ENCODE data around the gene CFAP54.

DNA sequence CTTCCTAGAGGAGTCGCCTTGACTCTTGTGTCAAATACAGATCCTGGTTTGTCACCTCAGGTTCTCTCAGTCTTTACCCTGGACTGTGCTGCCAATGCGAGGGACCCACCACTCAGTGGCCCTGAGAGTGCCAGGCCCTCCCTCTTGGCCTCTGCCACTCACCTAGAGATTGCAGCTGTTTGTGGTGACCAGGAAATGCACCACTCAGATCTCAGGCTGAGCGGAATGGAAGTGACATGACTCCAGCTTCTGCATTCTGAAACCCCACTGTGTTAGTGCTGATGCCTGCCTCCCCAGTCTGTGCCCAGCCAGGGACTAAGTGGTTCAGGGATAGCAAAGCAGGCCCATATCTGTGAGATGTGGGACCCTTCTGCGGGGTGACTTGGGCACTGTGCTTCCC lies 389.9 kb downstream of the CFAP54 start:
- TF ChIP-seq SMAD4 (CRISPR knock-in tag; IDR thresholded peaks at IDR 0.05): no peak
- TF ChIP-seq, protein P1, sequence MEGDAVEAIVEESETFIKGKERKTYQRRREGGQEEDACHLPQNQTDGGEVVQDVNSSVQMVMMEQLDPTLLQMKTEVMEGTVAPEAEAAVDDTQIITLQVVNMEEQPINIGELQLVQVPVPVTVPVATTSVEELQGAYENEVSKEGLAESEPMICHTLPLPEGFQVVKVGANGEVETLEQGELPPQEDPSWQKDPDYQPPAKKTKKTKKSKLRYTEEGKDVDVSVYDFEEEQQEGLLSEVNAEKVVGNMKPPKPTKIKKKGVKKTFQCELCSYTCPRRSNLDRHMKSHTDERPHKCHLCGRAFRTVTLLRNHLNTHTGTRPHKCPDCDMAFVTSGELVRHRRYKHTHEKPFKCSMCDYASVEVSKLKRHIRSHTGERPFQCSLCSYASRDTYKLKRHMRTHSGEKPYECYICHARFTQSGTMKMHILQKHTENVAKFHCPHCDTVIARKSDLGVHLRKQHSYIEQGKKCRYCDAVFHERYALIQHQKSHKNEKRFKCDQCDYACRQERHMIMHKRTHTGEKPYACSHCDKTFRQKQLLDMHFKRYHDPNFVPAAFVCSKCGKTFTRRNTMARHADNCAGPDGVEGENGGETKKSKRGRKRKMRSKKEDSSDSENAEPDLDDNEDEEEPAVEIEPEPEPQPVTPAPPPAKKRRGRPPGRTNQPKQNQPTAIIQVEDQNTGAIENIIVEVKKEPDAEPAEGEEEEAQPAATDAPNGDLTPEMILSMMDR (IDR thresholded peaks at IDR 0.05): no peak
- no peak for TF ChIP-seq MXD4 (CRISPR knock-in tag; IDR thresholded peaks at IDR 0.05; ENCODE audit: borderline replicate concordance)
- no peak for TF ChIP-seq NFE2L1 (CRISPR knock-in tag; IDR thresholded peaks at IDR 0.05)
- TF ChIP-seq, protein P2, sequence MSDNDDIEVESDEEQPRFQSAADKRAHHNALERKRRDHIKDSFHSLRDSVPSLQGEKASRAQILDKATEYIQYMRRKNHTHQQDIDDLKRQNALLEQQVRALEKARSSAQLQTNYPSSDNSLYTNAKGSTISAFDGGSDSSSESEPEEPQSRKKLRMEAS (CRISPR knock-in tag; IDR thresholded peaks at IDR 0.05): no peak
- no peak for TF ChIP-seq KAT7 (CRISPR knock-in tag; IDR thresholded peaks at IDR 0.05; ENCODE audit: borderline replicate concordance)
- TF ChIP-seq TEAD4 (CRISPR knock-in tag; IDR thresholded peaks at IDR 0.05): no peak
- TF ChIP-seq NFYB (CRISPR knock-in tag; conservative IDR thresholded peaks at IDR 0.05; ENCODE audit: low read depth): no peak
- TF ChIP-seq, protein P3, sequence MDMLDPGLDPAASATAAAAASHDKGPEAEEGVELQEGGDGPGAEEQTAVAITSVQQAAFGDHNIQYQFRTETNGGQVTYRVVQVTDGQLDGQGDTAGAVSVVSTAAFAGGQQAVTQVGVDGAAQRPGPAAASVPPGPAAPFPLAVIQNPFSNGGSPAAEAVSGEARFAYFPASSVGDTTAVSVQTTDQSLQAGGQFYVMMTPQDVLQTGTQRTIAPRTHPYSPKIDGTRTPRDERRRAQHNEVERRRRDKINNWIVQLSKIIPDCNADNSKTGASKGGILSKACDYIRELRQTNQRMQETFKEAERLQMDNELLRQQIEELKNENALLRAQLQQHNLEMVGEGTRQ (CRISPR knock-in tag; IDR thresholded peaks at IDR 0.05): no peak
- TF ChIP-seq, protein P4, sequence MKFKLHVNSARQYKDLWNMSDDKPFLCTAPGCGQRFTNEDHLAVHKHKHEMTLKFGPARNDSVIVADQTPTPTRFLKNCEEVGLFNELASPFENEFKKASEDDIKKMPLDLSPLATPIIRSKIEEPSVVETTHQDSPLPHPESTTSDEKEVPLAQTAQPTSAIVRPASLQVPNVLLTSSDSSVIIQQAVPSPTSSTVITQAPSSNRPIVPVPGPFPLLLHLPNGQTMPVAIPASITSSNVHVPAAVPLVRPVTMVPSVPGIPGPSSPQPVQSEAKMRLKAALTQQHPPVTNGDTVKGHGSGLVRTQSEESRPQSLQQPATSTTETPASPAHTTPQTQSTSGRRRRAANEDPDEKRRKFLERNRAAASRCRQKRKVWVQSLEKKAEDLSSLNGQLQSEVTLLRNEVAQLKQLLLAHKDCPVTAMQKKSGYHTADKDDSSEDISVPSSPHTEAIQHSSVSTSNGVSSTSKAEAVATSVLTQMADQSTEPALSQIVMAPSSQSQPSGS (CRISPR knock-in tag; IDR thresholded peaks at IDR 0.05; ENCODE audit: borderline replicate concordance, low read depth): no peak
- TF ChIP-seq ZNF317 (CRISPR knock-in tag; IDR thresholded peaks at IDR 0.05; ENCODE audit: borderline replicate concordance, low read depth): no peak
- TF ChIP-seq, protein P5, sequence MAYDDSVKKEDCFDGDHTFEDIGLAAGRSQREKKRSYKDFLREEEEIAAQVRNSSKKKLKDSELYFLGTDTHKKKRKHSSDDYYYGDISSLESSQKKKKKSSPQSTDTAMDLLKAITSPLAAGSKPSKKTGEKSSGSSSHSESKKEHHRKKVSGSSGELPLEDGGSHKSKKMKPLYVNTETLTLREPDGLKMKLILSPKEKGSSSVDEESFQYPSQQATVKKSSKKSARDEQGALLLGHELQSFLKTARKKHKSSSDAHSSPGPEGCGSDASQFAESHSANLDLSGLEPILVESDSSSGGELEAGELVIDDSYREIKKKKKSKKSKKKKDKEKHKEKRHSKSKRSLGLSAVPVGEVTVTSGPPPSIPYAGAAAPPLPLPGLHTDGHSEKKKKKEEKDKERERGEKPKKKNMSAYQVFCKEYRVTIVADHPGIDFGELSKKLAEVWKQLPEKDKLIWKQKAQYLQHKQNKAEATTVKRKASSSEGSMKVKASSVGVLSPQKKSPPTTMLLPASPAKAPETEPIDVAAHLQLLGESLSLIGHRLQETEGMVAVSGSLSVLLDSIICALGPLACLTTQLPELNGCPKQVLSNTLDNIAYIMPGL (CRISPR knock-in tag; IDR thresholded peaks at IDR 0.05): no peak
